PC-9 (cell line): ENCODE results near the gene TTLL3.

Experiments
- CTCF ChIP-seq: fragments of 200-600 bp; sonication (generic); conservative IDR thresholded peaks from 2 replicates; pipeline ENCODE4 v1.6.1; 2017; ENCODE audit warnings: mixed run types, antibody characterized with exemption, mild to moderate bottlenecking, moderate library complexity
- EZH2 ChIP-seq: fragments of 200-600 bp; sonication (generic); IDR thresholded peaks from 2 replicates; pipeline ENCODE4 v1.8.0; 2017; ENCODE audit warnings: antibody characterized with exemption, low read depth

DNA sequence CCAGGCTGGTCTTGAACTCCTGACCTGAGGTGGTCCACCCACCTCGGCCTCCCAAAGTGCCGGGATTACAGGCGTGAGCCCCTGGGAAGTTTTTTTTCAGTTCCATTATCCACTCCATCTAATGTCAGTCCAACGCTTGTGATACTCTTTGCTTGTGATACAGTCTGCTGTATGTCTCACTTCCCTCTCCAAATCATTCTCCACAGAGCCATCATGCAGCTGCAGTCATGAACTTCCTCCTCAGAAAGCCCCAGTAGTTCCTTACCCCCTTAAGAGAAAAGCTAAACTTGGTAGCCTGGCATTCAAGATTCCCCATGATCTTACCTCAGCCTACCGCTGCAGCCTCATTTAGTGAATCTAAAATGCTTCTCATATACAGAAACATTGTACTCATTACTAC lies 14.9 kb upstream of the TTLL3 start:
- TF ChIP-seq CTCF: no peak
- TF ChIP-seq EZH2: no peak
